SK-N-MC (cell line): ENCODE data around the gene CYTH1.

ENCODE experiments used
- DNase-seq: peaks from one replicate; pipeline ENCODE4 v3.0.0-alpha.2; 2011; ENCODE audit warnings: low read depth, low spot score
- H3K27ac ChIP-seq: fragments of 200-600 bp; sonication (generic); 2 replicates; pipeline ENCODE4 v1.5.1; 2016; ENCODE audit warnings: mixed run types
- H3K36me3 ChIP-seq: fragments of 200-600 bp; sonication (generic); 2 replicates; pipeline ENCODE4 v1.6.1; 2017; ENCODE audit warnings: antibody characterized with exemption, low read length, mixed read lengths; ENCODE audit not compliant: insufficient read depth
- H3K4me3 ChIP-seq: fragments of 200-600 bp; sonication (generic); 2 replicates; pipeline ENCODE4 v1.5.1; 2016
- H3K9ac ChIP-seq: fragments of 200-600 bp; sonication (generic); 2 replicates; pipeline ENCODE4 v1.8.0; 2017; ENCODE audit warnings: mixed run types, mixed read lengths; ENCODE audit not compliant: insufficient read length
- H3K9me3 ChIP-seq: fragments of 200-600 bp; sonication (generic); 2 replicates; pipeline ENCODE4 v1.6.1; 2017; ENCODE audit warnings: low read depth, mild to moderate bottlenecking, antibody characterized with exemption, low read length, moderate library complexity, mixed read lengths
- EZH2 ChIP-seq: fragments of 200-600 bp; sonication (generic); IDR thresholded peaks from one replicate; pipeline ENCODE4 v1.6.1; 2017; ENCODE audit warnings: antibody characterized with exemption
- FOXP2 ChIP-seq: optimal IDR thresholded peaks from 2 replicates; pipeline ENCODE3; 2011; ENCODE audit warnings: mild to moderate bottlenecking, moderate library complexity; ENCODE audit not compliant: insufficient read depth; ENCODE audit errors: extremely low read length, control extremely low read depth
- POLR2AphosphoS5 ChIP-seq: IDR thresholded peaks from 2 replicates; pipeline ENCODE4 v1.6.1; 2012; ENCODE audit warnings: mild to moderate bottlenecking, low read depth, low read length, borderline replicate concordance

CYTH1 gene

GRCh38 chr17:78765821-78766220, 16.3 kb downstream of the CYTH1 start:
- Histone ChIP-seq H3K9me3 (no peaks in the 10 kb centered on the region), H3K27ac (no peak overlapping the region), H3K4me3 (no peak overlapping the region), H3K36me3 (no peaks in the 10 kb centered on the region), H3K9ac (no peak overlapping the region)
- DNase-seq = no peak
- TF ChIP-seq POLR2AphosphoS5 = no peak
- no peak for TF ChIP-seq EZH2
- TF ChIP-seq FOXP2 = no peak

GRCh38 chr17:78764871-78765270, 17.2 kb downstream of the CYTH1 start:
- Histone ChIP-seq H3K9me3 (no peaks in the 10 kb centered on the region), H3K9ac (no peak overlapping the region), H3K36me3 (no peaks in the 10 kb centered on the region), H3K27ac (no peak overlapping the region), H3K4me3 (no peak overlapping the region)
- DNase-seq = no peak
- TF ChIP-seq EZH2 (no peak), POLR2AphosphoS5 (no peak), FOXP2 (no peak)

GRCh38 chr17:78763561-78763960, 18.5 kb downstream of the CYTH1 start:
- H3K27ac ChIP-seq = no peak overlapping the region
- H3K9ac ChIP-seq = no peak overlapping the region
- DNase-seq = no peak
- H3K36me3 ChIP-seq = no peaks in the 10 kb centered on the region
- no peaks in the 10 kb centered on the region for H3K9me3 ChIP-seq
- H3K4me3 ChIP-seq = no peak overlapping the region
- no peak for TF ChIP-seq EZH2
- no peak for TF ChIP-seq FOXP2
- no peak for TF ChIP-seq POLR2AphosphoS5

- H3K9me3 ChIP-seq = no peaks in the 10 kb centered on the region
- H3K27ac ChIP-seq = 0 out of 2 replicates have a peak overlapping the region, but pooled peaks have one; percentile 19
- TF ChIP-seq POLR2AphosphoS5 = no peak
- no peak for TF ChIP-seq EZH2
- TF ChIP-seq FOXP2 = no peak
- H3K9ac ChIP-seq = no peak overlapping the region
- no peak for DNase-seq
- no peaks in the 10 kb centered on the region for H3K36me3 ChIP-seq
- no peak overlapping the region for H3K4me3 ChIP-seq
Observed at GRCh38 chr17:78761789-78762406, 20.2 kb downstream of the CYTH1 start.

GRCh38 chr17:78759969-78760352, 22.1 kb downstream of the CYTH1 start:
- H3K9me3 ChIP-seq = no peaks in the 10 kb centered on the region
- H3K27ac ChIP-seq = peak overlapping the region; percentile 29; the same call in 1 of the 2 replicates
- H3K36me3 ChIP-seq = no peaks in the 10 kb centered on the region
- peak overlapping the region; percentile 29 for H3K4me3 ChIP-seq
- no peak for DNase-seq
- TF ChIP-seq POLR2AphosphoS5 (no peak), FOXP2 (no peak), EZH2 (no peak)
- no peak overlapping the region for H3K9ac ChIP-seq

GRCh38 chr17:78759203-78759968, 22.7 kb downstream of the CYTH1 start:
- Histone ChIP-seq H3K27ac (peak overlapping the region; percentile 29), H3K9ac (no peak overlapping the region), H3K36me3 (no peaks in the 10 kb centered on the region), H3K9me3 (no peaks in the 10 kb centered on the region), H3K4me3 (peak overlapping the region; percentile 29)
- no peak for DNase-seq
- TF ChIP-seq EZH2 = no peak
- TF ChIP-seq POLR2AphosphoS5 = no peak
- TF ChIP-seq FOXP2 = no peak

GRCh38 chr17:78753316-78754250, 28.5 kb downstream of the CYTH1 start:
- H3K36me3 ChIP-seq = no peaks in the 10 kb centered on the region
- DNase-seq = no peak
- no peak overlapping the region for H3K9ac ChIP-seq
- no peak overlapping the region for H3K4me3 ChIP-seq
- TF ChIP-seq FOXP2 (no peak), POLR2AphosphoS5 (no peak), EZH2 (no peak)
- H3K9me3 ChIP-seq = no peaks in the 10 kb centered on the region
- H3K27ac ChIP-seq = no peak overlapping the region
